GM12873 (cell line): ENCODE results near the gene THSD4.

Experiments used
- TF ChIP-seq, protein P1 (sequence below): IDR thresholded peaks from 2 replicates; pipeline ENCODE4 v1.5.1; 2012; ENCODE audit warnings: low read depth, mild to moderate bottlenecking, moderate library complexity, low read length, control low read depth; ENCODE audit not compliant: insufficient read depth; ENCODE audit errors: missing control alignments

Gene THSD4

DNA sequence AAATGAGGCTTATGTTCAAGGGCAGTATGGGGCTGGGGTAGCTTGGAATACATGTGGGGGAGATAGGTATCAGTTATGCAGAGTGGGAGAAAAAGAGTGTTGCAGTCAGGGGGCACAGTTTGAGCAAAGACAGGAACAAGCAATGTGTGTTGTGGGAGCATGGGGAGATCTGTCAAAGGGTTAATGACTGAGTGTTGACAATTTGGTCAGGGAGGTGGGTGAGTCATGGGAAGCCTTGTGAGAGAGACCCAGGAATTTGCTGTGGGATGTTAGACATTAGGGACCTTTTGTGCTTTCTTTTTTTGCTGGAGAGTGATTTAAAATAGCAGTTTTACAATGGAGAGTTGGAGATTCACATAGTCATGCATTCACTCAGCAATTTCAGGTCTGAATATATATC is 473.5 kb downstream of the THSD4 start:
- TF ChIP-seq, protein P1, sequence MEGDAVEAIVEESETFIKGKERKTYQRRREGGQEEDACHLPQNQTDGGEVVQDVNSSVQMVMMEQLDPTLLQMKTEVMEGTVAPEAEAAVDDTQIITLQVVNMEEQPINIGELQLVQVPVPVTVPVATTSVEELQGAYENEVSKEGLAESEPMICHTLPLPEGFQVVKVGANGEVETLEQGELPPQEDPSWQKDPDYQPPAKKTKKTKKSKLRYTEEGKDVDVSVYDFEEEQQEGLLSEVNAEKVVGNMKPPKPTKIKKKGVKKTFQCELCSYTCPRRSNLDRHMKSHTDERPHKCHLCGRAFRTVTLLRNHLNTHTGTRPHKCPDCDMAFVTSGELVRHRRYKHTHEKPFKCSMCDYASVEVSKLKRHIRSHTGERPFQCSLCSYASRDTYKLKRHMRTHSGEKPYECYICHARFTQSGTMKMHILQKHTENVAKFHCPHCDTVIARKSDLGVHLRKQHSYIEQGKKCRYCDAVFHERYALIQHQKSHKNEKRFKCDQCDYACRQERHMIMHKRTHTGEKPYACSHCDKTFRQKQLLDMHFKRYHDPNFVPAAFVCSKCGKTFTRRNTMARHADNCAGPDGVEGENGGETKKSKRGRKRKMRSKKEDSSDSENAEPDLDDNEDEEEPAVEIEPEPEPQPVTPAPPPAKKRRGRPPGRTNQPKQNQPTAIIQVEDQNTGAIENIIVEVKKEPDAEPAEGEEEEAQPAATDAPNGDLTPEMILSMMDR: no peak

DNA sequence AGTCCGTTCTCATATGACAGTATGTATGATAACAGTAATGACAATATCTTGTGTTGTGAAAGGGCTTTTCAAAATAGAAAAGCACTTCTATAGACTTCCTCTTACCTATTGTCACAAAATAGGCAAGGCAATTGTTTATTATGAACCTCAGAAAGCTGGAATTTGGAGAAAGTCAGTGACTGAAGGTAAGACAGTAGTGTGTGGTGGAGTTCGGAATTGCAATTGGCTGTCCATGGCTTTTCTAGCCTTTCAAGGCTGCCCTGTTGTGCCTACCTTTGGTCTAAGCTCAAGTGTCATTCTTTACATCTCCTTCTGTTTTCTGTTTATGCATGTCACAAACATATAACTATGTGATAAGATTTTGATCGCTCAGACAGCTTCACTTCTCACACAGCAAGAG is 475.8 kb downstream of the THSD4 start:
- TF ChIP-seq, protein P1: peak; percentile 33

DNA sequence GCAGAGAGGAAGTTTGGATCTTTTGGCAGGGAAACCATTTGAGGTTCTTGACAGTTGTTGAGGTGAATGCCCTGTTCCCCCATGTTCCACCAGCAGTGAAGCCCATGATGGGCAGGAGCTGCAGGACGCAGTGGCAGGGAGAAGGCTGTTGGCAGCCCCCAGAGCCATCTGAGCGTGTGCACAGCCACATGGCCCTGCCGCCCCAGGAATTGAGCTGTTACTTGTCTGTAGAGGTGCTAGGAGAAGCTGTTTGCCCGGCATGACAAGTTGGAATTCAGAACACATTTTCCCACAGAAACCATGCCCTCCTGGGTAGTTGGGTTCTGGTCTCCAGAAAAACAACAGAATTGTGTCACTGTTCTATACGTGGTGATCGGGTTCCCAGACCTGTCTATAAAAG is 476.9 kb downstream of the THSD4 start:
- TF ChIP-seq, protein P1: no peak

DNA sequence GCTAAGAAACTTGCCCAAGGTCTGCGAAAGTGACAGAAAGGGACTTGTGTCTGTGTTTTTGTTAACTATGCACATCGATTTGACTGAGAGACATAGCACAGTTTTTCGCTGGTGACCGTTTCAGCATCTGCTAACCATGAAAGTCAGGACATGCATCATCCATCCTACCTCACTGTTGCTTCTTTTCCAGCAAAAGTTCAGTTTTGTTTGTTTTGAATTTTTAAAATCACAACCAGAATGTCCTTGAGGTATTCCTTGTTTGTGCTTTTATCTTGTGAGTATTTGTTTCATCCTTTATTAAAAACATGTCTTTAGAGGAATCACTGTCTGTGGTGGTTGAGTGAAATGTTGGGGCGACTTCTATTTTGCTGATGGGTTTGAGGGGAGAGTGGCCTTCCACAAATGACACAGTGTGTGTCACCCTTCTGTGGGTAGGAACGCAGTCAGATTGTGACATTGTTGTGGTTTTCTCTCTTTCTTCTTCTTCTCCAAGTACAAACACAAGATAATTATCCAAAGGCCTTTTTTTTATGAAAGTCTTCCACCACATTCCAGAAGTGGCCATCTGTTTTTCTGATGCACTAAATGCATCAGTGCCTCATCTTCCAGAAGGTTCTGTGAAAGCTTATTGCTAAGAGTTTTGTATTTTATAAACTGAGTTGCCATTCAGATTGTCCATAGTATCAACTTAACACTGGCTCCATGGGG is 480.7 kb downstream of the THSD4 start:
- TF ChIP-seq, protein P1: no peak

DNA sequence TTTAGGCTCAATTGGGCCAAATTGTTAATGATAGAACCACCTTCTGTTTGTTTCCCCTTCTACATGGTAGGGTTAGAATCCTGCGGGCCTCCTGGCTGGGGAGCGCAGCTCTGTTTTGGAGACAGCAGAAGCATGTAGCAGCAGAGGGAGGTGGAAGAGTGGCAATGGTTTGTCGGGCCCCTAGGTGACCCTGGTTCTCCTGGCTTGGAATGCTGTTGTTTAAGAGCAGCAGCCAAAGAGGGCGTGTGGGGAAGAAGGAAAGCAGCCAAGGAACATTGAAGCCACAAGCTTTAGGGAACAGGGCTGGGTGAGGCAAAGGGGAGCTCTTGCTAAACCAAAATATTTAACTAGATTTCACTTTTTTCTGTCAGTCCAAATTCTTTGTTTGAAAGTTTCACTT is 481.4 kb downstream of the THSD4 start:
- TF ChIP-seq, protein P1: no peak

DNA sequence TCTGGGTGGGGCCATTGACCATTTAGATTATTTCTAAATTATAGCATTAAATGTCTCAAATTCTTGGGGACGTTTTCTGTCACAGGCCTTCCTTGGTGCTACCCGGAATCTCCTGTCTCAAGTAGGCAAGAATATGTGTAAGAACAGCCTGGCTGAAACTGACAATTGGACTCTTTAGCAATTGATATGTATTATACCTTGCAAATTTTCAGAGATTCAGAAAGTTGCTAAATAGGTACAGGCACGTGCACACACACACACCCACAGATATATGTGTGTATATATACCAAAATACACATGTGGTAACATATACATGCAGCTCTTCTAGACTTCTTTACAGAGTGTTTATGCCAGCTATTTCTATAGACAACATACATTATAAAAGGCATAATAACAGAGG is 481.9 kb downstream of the THSD4 start:
- TF ChIP-seq, protein P1: no peak

DNA sequence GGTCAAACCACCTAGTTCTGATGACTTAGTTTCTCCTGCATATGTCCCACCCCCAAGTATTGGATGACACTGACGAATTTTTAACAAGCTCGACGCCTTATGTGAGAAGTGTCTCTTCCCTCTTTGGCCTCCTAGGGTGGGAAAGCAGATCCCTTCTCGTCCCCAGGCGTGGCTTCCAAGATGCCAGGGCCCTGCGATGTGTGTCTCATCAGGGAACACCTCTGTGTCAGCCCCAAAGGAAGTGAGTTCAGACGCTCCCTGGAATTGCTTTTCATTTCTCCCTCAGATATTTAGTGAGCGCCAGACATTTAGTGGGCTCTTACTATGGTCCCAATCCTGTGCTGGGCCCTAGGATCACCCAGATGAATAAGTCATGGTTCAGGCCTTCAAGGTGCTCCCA is 482.4 kb downstream of the THSD4 start:
- TF ChIP-seq, protein P1: no peak
